GM18499 (cell line): ENCODE data around the gene IQSEC1.

Source experiments
- ATAC-seq: cut with Tn5 transposase; IDR thresholded peaks from one replicate; pipeline ENCODE4 v1.9.1; 2021; ENCODE audit warnings: moderate number of reproducible peaks; ENCODE audit not compliant: insufficient read depth, unreplicated experiment

The IQSEC1 gene

DNA sequence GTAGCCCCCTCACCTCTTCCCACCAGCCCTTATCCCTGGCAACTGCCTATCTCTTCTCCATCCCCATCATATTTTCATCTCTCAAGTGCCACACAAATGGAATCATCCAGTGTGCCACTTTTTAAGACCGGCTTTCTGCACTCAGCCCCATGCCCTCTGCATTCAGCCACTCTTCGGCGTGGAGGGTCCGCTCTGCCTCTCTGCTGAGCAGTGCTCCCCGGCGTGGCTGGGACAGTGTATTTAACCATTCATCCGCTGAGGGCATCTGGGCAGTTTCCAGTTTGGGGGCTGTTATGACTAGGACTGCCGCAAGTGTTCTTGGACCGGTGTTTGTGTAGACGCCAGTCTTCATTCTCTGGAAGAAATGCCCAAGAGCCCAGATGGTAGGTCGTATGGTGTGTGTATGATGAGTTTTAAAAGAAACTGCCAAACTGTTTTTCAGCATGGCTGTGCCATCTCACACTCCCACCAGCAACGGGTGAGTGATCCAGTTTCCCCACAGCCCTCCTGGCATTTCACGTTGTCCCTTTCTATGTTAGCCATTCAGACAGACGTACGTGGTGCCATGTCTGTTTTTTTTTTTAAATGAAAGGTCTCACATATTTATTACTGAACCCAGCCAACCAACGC, 20.9 kb downstream of the IQSEC1 start:
- ATAC-seq = no peak

DNA sequence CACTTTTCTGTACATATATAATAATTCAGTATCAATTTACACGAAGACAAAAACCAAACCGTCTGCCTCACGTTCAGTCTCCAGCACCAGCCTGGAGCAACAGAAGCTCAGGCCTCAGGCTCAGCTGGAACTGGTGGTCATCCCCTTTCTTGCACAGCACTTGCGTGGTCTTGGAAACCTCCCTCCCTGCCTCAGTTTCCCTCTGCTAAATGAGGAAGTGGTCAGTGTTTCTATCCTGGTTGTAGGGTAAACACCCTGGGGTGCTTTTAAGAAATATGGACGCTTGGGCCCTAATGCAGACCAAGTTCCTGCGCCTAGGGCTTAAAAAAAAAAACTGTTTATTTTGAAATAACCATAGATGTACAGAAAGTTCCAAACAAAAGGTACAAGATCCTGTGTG, 21.6 kb downstream of the IQSEC1 start:
- ATAC-seq = no peak

DNA sequence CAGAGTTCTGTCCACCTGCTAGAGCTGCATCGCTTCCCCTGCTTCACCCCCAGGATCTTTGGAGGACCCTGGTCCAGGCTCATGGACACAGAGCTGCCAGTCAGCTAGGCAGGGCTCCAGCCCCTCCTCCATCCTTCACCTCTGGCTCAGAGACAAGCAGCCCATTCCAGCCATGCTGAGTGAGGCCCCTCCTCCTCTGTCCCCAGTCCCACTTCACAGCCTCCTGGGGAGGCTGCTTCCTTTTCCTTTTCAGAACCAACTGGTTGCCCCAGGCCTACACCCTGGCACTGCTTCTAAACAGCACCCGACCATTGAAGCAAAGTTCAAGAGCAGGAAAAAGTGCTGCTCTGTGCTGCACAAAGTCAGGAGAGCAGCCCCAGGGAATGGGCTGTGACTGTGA, 22.2 kb downstream of the IQSEC1 start:
- ATAC-seq = no peak

DNA sequence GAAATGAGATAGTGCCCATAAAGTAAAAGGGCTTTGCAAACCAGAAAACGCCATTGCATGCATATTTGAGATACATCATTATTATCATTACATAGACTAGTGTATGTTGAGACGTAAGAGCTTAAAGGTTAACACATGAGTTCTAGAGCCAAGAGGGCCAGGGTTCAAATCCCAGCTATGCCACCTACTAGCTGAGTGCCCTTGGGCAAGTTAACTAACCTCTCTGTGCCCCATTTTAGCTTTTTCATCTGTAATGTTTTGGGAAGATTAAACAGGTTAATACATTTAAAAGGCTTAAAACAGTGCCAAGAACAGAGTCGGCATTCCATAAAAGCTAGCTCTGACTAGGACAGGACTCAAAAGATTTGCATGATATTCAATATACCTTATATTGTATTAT, 22.8 kb downstream of the IQSEC1 start:
- no peak for ATAC-seq

DNA sequence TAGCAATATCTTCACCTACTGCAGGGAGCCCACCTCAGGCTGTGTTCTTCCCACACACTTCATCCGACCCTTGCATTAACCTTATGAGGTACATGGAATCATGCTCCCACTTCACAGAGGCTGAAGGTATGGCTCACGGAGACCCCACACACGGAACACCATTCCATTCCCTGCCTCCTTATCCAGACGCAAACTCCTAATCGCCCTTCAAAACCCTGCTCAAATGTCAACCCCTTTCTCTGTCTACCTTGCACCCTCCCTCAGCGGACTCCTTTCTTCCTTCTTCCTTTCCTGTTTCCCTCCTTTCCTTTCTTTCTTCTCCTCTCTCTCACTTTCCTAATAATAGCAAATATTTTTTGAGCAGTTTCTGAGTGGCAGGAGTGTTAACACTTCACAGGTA, 23.8 kb downstream of the IQSEC1 start:
- ATAC-seq = no peak

DNA sequence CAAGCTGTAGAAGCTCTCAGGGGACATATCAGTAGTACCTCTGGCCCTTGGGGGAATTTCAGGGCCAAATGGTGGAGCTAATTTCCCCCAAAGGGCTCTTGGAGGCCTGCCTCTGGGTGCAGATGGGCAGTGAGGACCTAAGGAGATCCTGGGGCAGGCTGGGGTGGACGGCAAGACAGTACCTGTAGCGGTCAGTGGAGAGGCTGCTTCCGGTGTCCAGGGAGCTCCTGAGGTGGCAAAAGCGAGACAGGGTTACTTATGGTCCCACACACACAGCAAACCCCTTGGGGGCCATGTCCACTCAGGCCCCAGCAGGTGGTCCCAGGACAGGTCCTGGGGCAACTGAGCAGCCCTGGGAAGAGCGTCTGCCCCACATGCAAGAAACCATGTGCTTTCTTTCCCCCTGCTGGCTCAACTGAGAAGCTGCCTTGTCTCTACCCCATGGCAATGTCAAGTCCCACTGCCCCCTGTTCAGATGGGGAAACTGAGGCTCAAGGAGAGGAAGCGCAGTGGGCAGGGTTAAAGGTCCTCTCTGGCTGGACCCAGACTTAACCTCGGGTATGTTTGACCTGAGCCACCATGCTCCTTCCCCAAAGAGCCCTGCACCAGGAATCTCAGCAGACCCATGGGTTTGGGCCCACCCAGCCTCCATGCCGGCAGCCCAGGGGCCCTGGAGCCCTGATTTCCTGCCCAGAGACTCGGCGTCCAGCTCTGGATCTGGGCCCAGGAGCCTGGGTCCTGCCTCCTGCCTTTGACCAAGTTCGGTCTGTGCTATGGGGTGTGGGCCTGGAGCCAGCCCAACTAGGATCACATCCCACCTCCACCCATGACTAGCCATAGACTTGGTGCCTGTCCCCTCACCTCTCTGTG, 25.7 kb downstream of the IQSEC1 start:
- no peak for ATAC-seq

DNA sequence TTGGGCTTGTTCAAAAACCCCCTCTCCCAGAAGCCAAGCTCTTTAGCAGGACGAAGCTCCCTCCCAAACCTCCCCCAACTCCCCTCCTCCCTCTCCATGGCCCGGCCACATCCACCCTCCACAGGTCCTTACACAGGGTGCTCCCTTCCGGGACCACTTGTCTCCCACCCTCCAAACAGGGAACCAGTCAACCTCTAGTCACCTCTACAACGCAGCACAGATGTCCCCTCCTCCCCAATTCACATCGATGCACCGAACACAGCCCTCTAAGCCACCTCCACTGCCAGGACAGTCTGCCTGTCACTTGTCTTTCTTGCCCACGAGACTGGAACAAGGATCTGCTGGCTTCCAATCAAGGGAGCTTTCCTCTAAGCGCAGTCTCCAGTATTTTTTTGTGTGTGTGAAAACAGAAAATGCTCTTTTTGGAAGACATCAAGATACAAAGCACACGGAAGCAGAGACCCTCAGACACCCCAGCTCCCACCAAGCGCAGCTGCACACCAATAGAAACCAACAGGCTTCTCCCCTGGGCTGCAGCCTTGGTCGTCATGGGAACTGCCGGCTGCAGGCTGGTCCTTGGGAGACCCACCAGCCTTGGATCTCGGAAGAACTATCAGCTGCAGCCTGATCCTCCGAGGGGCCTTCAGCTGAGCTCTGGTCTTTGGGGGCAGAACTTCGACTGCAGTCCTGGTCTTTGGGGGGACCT, 26.5 kb downstream of the IQSEC1 start:
- ATAC-seq = peak; percentile 6

DNA sequence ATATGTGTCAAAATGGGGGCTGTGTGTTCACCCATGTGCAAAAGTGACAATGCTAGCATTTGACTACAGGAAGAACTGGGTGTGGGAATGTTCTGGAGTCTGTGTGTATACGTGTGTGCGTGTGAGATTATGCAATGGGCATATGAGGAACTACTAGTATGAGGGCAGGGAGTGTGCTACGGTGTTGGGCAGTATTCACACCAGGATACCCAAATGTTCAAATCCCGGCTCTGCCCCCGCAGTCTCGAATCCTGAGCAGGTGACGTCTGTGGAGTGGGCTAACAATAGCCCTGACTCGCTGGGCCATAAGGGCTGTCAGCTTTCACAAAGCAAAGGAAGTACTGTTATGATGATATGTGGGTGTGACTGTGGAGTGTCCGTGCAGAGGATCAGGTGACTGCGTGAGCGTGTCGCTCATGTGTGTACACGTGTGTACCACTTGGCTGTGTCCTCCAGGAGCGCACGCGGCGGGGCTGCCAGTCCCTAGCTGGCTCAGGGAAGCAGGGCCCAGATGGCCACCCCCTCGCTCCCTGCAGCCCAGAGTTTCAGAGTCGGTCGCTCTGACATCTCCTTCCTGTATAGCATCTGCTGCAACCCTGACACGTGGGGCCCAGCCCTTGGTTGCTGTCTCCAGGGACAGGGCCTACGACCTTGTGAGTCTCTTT, 27.2 kb downstream of the IQSEC1 start:
- peak; percentile 78 for ATAC-seq

DNA sequence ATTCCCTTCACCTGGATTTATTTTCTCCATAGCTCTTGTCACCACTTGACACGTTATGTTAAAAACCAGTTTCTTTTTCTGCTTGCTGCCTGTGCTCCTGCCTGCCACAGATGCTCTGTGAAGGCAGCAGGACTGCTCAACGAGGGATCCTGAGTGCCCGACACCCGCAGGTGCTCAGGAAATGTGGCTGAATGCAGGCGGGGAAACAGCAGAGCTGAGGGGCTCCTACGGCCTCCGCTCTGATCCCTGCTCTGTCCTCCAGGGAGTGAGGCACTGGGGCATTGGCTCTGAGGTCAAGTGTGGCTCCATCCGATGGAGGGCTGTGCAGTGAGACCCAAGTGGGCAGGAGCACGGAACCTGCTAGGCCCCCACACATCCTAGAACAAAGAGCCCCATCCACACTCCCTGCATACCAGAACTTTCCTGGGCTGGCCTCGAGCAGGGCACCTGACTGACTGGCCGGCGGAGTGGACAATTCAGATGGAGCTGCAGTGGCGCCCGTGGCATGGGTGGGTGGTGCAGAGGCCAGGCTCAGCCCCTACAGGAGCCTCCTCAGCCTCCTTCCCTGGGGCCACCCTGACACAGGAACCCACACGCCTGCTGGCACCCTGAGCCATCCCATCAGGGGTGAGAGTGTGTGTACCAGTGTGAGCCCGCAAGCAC, 27.9 kb downstream of the IQSEC1 start:
- ATAC-seq = no peak

DNA sequence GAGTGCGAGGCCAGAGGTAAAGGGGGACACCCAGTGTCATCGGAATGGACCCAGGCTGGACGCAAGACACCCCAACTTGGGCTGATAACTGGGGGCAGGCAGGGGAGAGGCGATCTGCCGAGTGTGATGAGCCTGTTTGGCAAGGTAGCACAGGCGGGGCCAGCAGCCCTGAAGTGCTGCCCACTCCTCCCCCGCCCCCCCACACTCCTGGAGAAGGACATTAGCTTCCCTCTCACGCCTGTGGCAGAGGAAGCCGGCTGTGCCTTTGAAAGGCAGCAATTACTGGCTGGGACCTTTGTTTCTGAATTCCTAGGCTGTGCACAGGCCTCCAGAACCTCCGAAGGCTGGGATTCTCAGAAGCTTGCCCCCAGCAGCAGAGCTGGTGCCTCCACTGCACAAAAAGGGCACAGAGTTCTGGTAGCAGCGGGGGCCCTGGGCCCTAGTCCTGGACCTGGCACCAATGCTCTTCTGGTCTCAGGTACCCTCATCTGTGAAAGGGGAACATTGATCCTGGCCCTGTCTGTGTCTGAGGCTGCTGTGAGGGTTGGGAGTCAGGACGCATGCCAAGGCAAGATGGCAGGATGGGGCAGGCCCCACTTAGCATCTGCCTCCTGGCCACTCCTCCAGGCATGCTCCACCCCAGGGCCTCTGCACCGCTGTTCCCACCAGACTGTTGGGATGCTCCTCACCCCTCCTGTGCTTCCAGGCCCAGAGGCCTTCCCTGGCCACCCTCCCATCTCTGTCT, 28.6 kb downstream of the IQSEC1 start:
- no peak for ATAC-seq

DNA sequence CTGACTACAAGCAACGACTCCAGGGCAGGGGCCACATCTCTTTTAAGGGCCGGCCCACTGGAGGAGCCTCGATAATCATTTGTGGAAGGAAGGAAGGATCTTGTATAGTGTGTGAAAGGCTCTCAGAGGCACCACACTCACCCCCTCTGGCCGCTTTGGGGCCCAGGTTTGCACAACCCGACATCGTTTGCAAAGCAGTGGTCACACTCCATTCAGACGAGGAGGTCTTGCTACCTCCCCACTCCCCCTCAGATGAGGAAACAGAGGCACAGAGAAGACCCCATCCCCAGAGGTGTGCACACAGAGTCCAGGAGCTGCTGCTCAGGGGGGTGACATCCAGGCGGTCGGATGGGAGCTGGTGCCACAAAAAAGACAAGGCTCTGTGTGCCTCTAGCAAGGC, 29.6 kb downstream of the IQSEC1 start:
- ATAC-seq = no peak

DNA sequence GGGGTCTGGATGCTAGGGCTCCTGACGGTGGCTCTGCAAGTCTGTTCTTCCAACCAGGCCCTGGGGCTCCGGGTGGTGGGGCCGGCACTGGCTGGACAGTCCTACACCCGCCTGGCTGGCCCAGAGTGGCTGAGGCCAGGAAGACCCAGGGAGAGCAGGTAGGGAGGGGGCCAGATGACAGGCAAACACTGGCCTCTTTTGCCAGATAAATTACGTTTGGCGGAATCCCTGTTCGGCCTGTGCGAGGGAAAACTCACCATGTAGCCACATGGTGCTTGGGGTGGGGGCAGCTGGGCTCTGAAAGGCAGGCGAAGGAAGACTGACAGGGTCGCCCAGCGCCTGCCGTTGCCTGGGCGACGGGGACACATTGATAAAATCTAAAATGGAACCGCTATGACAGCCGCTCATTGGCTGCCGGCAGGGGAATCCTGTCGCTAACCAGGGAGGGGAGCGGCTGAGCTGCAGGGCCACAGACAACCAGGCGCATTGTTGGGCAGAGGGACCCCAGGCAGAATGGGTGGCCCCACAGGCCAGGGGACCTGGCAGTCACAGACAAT, 30.4 kb downstream of the IQSEC1 start:
- no peak for ATAC-seq

DNA sequence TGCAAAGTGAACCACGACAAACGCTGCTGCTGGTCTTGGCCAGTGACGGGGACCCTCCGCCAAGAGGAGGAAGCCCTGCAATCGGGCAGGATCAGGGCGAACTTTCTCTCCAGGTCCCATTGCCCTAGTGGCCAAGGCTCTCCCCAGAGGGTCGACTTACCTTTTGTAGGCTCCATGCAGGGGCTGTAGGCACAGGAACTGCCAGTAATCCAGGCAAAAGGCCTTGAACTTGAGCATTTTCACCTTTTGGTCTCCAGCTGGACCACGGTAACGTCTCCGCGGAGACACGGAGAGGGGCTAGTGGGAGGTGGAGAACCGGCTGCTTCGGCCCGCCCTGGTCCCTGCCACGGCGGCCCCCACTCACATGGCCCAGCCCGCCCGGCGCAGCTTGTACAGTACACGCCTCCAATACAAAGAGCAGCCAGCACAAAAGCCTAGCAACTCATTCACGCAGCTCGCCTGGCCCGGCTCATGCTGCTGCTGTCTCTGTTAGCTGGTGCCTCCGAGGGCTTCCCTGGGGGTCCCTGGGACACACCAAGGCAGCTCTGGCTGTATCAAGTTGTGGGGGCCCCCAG, 31.0 kb downstream of the IQSEC1 start:
- no peak for ATAC-seq

DNA sequence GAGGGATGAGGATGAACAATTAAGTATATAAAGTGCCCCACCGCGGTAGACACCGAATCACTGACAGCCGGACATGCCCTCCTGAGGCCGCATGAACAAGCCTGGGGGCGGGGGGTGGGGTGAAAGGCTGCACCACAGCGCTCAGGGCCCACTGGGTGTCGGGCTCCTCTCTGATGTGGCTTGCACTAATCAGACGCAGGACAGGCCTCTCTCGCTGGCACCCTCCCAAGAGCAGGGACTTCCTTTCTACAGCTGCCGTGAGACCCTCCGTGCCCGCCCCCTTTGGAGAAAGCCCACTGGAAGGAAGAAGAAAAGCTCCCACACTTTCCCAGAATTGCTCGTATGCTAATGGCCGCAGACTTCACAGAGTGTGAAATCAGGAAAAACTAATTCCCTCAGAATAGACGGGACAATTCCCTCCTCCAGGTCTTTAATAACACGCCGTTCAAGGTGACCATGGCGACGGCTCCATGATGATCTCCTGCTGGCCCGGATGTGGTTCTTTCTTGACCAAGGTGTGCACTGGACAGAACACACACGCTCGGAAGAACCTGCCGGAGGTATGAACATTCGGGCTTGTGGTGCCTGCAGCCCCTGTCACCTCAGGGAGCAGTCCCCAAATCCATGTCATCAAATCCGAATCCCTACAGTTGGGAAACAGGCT, 32.0 kb downstream of the IQSEC1 start:
- ATAC-seq = no peak

DNA sequence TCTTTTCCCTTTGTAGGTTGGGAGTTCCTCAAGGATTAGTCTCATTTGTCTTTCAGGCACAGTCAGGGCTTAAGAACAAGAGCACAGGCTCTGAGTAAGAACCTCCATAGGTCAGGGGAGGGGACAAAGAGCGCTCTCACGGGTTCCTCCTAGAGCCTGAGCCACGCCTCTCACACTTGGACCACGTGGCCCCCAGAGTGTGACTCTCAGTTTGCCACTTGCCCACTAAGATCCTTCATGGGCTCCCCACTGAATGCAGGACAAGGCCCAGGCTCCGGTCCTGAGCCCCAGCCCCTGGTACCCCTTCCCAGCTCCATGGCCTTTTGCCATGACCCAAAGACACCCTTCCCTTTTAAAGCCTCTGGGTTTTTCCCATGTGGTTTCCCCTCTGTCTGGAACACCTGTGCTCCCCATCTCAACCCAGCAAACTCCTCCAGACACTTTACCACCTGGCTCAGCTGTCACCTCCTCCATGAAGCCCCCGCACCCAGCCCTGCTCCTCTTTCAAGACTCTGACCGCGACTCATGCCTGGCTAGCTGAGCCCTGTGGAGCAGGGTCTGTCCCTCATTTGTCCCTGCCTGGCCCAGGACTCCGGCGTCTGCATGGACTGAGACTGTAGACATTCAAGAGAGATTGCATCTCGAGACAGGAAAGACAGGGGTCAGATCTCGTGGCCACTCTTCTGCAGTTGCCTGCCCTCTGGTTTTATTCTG, 32.7 kb downstream of the IQSEC1 start:
- ATAC-seq = peak; percentile 69

DNA sequence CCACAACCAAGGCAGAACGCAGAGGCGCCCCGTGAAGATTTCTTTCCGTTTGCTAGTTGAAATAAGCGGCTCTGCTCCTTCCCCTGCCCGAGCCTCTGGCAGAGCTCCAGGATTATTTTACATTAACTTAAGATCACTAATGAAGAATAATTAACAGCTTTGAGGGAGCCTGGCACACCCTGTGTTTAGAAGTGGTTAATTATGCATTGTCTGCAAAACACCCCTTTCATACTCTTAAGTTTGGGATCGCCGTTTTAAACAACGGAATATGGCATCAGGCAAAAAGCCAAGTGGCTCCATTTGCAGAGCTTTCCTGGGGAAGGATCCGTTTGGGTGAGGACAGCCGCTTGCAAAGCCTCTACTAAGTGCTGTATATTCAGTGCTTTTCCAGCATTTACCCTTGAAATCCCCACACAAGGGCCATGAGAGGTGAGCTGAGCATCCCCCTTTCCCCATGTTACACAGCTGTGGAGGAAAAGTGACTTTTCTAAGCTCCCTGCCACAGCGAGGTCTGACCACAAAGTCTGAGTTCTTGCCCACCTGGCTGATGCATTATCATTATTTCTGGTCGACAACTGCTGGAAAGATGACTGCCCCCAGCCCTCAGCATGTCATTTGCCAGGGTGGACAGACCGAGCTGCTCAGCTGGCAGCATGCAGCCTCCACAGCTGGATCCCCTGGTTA, 33.9 kb downstream of the IQSEC1 start:
- no peak for ATAC-seq

DNA sequence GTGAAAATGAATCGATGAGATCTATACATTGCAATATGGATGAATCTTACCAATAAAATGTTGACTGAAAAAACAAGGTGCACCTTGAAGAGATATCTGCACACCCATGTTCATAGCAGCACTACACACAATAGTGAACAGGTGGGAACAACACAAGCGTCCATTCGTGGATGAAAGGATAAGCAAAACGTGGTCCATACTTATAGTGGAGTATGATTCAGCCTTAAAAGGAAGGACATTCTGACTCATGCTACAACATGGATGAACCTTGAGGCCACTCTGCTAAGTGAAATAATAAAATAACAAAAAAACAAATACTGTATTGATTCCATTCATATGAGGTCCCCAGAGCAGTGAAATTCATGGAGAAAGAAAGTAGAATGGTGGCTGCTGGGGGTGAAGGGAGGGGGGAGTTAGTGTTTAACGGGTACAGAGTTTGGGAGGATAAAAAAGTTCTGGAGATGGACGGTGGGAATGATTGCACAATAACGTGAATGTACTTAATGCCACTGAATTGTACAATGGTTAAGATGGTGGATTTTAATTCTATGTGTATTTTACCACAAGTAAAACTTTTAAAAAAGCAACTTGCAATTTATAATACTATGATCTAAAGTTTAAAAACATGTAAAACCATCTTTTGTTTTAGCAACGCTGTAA, 35.6 kb downstream of the IQSEC1 start:
- ATAC-seq = no peak
